Coronary artery (tissue), 2 donors: ENCODE measurements around the gene COL2A1.

Source experiments
- DNase-seq: peaks from one replicate; pipeline ENCODE4 v3.0.0-alpha.2; 2017; ENCODE audit warnings: low spot score
- H3K27ac ChIP-seq, 2 donors: fragments of 200-600 bp; sonication (generic); one replicate each; pipeline ENCODE4 v1.5.1; 2016 to 2019
- H3K4me3 ChIP-seq: fragments of 200-600 bp; sonication (generic); 2 replicates; pipeline ENCODE4 v1.5.1; 2016; ENCODE audit warnings: mild to moderate bottlenecking, moderate library complexity
- TF ChIP-seq, protein P1 (sequence below): fragments of 200-600 bp; sonication (generic); IDR thresholded peaks from one replicate; pipeline ENCODE4 v1.5.1; 2019; ENCODE audit warnings: antibody characterized with exemption

Gene COL2A1

GRCh38 chr12:48021485-48022179 lies 17.4 kb upstream of the COL2A1 start:
- no peak overlapping the region for H3K27ac ChIP-seq
- H3K4me3 ChIP-seq: no peak overlapping the region
- no peak for DNase-seq
- TF ChIP-seq, protein P1, sequence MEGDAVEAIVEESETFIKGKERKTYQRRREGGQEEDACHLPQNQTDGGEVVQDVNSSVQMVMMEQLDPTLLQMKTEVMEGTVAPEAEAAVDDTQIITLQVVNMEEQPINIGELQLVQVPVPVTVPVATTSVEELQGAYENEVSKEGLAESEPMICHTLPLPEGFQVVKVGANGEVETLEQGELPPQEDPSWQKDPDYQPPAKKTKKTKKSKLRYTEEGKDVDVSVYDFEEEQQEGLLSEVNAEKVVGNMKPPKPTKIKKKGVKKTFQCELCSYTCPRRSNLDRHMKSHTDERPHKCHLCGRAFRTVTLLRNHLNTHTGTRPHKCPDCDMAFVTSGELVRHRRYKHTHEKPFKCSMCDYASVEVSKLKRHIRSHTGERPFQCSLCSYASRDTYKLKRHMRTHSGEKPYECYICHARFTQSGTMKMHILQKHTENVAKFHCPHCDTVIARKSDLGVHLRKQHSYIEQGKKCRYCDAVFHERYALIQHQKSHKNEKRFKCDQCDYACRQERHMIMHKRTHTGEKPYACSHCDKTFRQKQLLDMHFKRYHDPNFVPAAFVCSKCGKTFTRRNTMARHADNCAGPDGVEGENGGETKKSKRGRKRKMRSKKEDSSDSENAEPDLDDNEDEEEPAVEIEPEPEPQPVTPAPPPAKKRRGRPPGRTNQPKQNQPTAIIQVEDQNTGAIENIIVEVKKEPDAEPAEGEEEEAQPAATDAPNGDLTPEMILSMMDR: no peak

GRCh38 chr12:48019639-48020265 lies 15.5 kb upstream of the COL2A1 start:
- Histone ChIP-seq H3K4me3 (no peak overlapping the region), H3K27ac (no peak overlapping the region)
- no peak for DNase-seq
- TF ChIP-seq, protein P1: no peak

- TF ChIP-seq, protein P1: no peak
- Histone ChIP-seq H3K4me3 (no peak overlapping the region), H3K27ac (no peak overlapping the region)
- DNase-seq: no peak
Observed at GRCh38 chr12:48018618-48018995, 14.3 kb upstream of the COL2A1 start.

GRCh38 chr12:48017921-48018617 lies 13.8 kb upstream of the COL2A1 start:
- no peak for DNase-seq
- TF ChIP-seq, protein P1: no peak
- H3K27ac ChIP-seq: no peak overlapping the region
- no peak overlapping the region for H3K4me3 ChIP-seq

- Histone ChIP-seq H3K27ac (no peak overlapping the region), H3K4me3 (no peak overlapping the region)
- TF ChIP-seq, protein P1: no peak
- DNase-seq: no peak
Observed at GRCh38 chr12:48017496-48017895, 13.2 kb upstream of the COL2A1 start.

- TF ChIP-seq, protein P1: no peak
- Histone ChIP-seq H3K27ac (no peak overlapping the region), H3K4me3 (no peak overlapping the region)
- no peak for DNase-seq
Observed at GRCh38 chr12:48016373-48017020, 12.2 kb upstream of the COL2A1 start.
